Keratinocyte (primary cell): ENCODE measurements around the gene DCAF6. TPM values are rescaled to one million over a fixed set of nuclear protein-coding genes. Genes with fewer than 3 reads are reported as not detected.

ENCODE experiments used
- DNase-seq: peaks from one replicate; pipeline ENCODE4 v3.0.0-alpha.2; 2011; ENCODE audit warnings: low read depth, missing footprints, low spot score
- FAIRE-seq: peaks from 2 replicates; lab custom pipeline; 2011; peaks lifted over from hg19 to GRCh38; lab: Jason Lieb, UNC
- H2AFZ ChIP-seq: 2 replicates; pipeline ENCODE4 v1.6.0; 2012; ENCODE audit warnings: low read length, control low read depth, inconsistent platforms; ENCODE audit not compliant: control insufficient read depth
- H3K27ac ChIP-seq: 2 replicates; pipeline ENCODE4 v1.5.1; 2011; ENCODE audit warnings: low read length; ENCODE audit not compliant: control insufficient read depth, insufficient read depth
- H3K27me3 ChIP-seq: 3 replicates; pipeline ENCODE4 v1.6.0; 2011; ENCODE audit warnings: low read length; ENCODE audit not compliant: control insufficient read depth, insufficient read depth; ENCODE audit errors: extremely low read depth
- H3K36me3 ChIP-seq, 2 experiments: 2 replicates in 1 of 2; 3 replicates in 1 of 2; pipeline ENCODE4 v1.5.1; 2011; ENCODE audit warnings: low read length in 2 of 2, mild to moderate bottlenecking in 1 of 2; ENCODE audit not compliant: control insufficient read depth in 2 of 2, insufficient read depth in 2 of 2; ENCODE audit errors: extremely low read depth in 1 of 2
- H3K4me1 ChIP-seq: 3 replicates; pipeline ENCODE4 v1.5.1; 2011; ENCODE audit warnings: low read length; ENCODE audit not compliant: control insufficient read depth, insufficient read depth; ENCODE audit errors: extremely low read depth
- H3K4me2 ChIP-seq: 3 replicates; pipeline ENCODE4 v1.6.0; 2011; ENCODE audit warnings: low read depth, low read length; ENCODE audit not compliant: control insufficient read depth, insufficient read depth; ENCODE audit errors: extremely low read depth
- H3K4me3 ChIP-seq, 3 experiments: fragments of 200-600 bp in 1 of 3; sonication (generic) in 1 of 3; 2 replicates in 2 of 3; 3 replicates in 1 of 3; pipeline ENCODE4 v1.5.1; 2011 to 2016; ENCODE audit warnings: low read length in 3 of 3, mild to moderate bottlenecking in 3 of 3, control low read depth in 2 of 3, inconsistent platforms in 1 of 3, low read depth in 1 of 3, mixed read lengths in 1 of 3, mixed run types in 1 of 3, moderate library complexity in 1 of 3; ENCODE audit not compliant: control insufficient read depth in 2 of 3, insufficient read depth in 2 of 3; ENCODE audit errors: extremely low read depth in 1 of 3
- H3K79me2 ChIP-seq: 2 replicates; pipeline ENCODE4 v1.6.0; 2012; ENCODE audit warnings: low read length; ENCODE audit not compliant: control insufficient read depth, insufficient read depth
- H3K9ac ChIP-seq: 3 replicates; pipeline ENCODE4 v1.6.0; 2011; ENCODE audit warnings: low read length; ENCODE audit not compliant: control insufficient read depth, insufficient read depth; ENCODE audit errors: extremely low read depth
- H3K9me1 ChIP-seq: 3 replicates; pipeline ENCODE4 v1.6.0; 2011; ENCODE audit warnings: low read length; ENCODE audit not compliant: control insufficient read depth, insufficient read depth; ENCODE audit errors: extremely low read depth
- H3K9me3 ChIP-seq: 2 replicates; pipeline ENCODE4 v1.5.1; 2012; ENCODE audit warnings: low read depth, low read length; ENCODE audit not compliant: control insufficient read depth
- H4K20me1 ChIP-seq: 3 replicates; pipeline ENCODE4 v1.6.0; 2011; ENCODE audit warnings: low read length; ENCODE audit not compliant: control insufficient read depth, insufficient read depth; ENCODE audit errors: extremely low read depth
- CTCF ChIP-seq, 3 experiments: IDR thresholded peaks in 1 of 3; conservative IDR thresholded peaks in 1 of 3; optimal IDR thresholded peaks in 1 of 3; 2 replicates in 2 of 3; 3 replicates in 1 of 3; pipeline versions ENCODE3 to v1.5.1; 2011; ENCODE audit warnings: low read length in 3 of 3, mild to moderate bottlenecking in 3 of 3, moderate library complexity in 2 of 3, control low read depth in 1 of 3, inconsistent platforms in 1 of 3; ENCODE audit not compliant: insufficient read depth in 2 of 3; ENCODE audit errors: extremely low read depth in 1 of 3
- EZH2 ChIP-seq: IDR thresholded peaks from one replicate; pipeline ENCODE4 v1.6.1; 2012; ENCODE audit warnings: inconsistent platforms, mild to moderate bottlenecking, low read length, moderate library complexity
- dilution Hi-C: fragments of 300-500 bp; cut with MboI; formaldehyde crosslinking; loops from one replicate; pipeline ENCODE4 v1.7.0; 2020; ENCODE audit warnings: low sequenced_read_pairs; ENCODE audit not compliant: extremely low pct_ligation_motif_present
- polyA plus RNA-seq, 5 experiments: library from polyadenylated mRNA; depleted of rRNA in 3 of 5; stranded (reverse) in 3 of 5; stranded (forward) in 1 of 5; unstranded in 1 of 5; fragments of >200 nt; gene quantifications; 1 replicate in 1 of 5; 2 replicates in 3 of 5; 3 replicates in 1 of 5; pipeline versions ENCODE4 v1.2.1 to v1.2.3, GENCODE V29; 2011 to 2012; ENCODE audit warnings: missing spikeins in 2 of 5, low read depth in 1 of 5, low replicate concordance in 1 of 5

Gene DCAF6
- polyA plus RNA-seq, 1 donor (not counting 4 experiments of a cell fraction or from before 2014, with no cell fraction given) = 109 TPM

DNA sequence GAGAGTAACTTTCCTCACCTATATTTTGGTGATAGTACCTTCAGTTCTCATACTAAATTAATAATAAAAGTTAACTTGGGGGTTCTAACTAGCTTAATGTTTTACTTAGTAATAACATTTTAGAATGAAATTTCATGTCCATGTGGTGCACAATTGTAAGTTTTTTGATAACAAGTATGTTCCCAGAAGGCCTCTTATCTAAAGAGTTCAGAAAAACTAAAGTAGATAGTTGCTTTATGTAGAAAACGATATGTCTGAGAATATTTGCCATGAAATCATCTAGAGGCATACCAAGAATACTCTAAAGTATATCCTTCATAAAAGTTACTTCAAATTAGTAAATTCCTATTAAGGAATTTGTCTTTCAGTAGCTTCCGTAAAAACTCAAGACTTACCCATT lies 12.4 kb upstream of the DCAF6 start:
- no peaks in the 10 kb centered on the region for H3K9me1 ChIP-seq
- H3K9me3 ChIP-seq = no peaks in the 10 kb centered on the region
- H3K4me1 ChIP-seq = peaks cover 11% of the 10 kb centered on the region
- peaks cover 3% of the 10 kb centered on the region for H3K79me2 ChIP-seq
- DNase-seq = no peak
- dilution Hi-C loops = no loop called here
- H2AFZ ChIP-seq = no peak overlapping the region
- no peaks in the 10 kb centered on the region for H4K20me1 ChIP-seq
- H3K36me3 ChIP-seq = no peaks in the 10 kb centered on the region
- H3K9ac ChIP-seq = no peak overlapping the region
- FAIRE-seq = no peak
- no peak overlapping the region for H3K4me3 ChIP-seq
- no peak overlapping the region for H3K4me2 ChIP-seq
- H3K27ac ChIP-seq = no peak overlapping the region
- H3K27me3 ChIP-seq = no peaks in the 10 kb centered on the region
- TF ChIP-seq EZH2 (no peak), CTCF (optimal IDR thresholded peaks at IDR 0.05 in 1 of 3, IDR thresholded peaks at IDR 0.05 in 1 of 3, conservative IDR thresholded peaks at IDR 0.05 in 1 of 3; ENCODE audit: extremely low read depth in 1 of 3, insufficient read depth in 2 of 3, low read length in 3 of 3) (no peak)

- peaks cover 3% of the 10 kb centered on the region for H3K79me2 ChIP-seq
- H2AFZ ChIP-seq = no peak overlapping the region
- no peak overlapping the region for H3K4me2 ChIP-seq
- H3K36me3 ChIP-seq = no peaks in the 10 kb centered on the region
- no peak for TF ChIP-seq EZH2
- no peak for TF ChIP-seq CTCF (optimal IDR thresholded peaks at IDR 0.05 in 1 of 3, IDR thresholded peaks at IDR 0.05 in 1 of 3, conservative IDR thresholded peaks at IDR 0.05 in 1 of 3; ENCODE audit: extremely low read depth in 1 of 3, insufficient read depth in 2 of 3, low read length in 3 of 3)
- no peaks in the 10 kb centered on the region for H3K9me3 ChIP-seq
- H3K4me1 ChIP-seq = peaks cover 11% of the 10 kb centered on the region
- H3K27me3 ChIP-seq = no peaks in the 10 kb centered on the region
- FAIRE-seq (no peak), DNase-seq (no peak)
- H3K9me1 ChIP-seq = no peaks in the 10 kb centered on the region
- H3K4me3 ChIP-seq = no peak overlapping the region
- no peak overlapping the region for H3K27ac ChIP-seq
- H3K9ac ChIP-seq = no peak overlapping the region
- dilution Hi-C loops = no loop called here
- no peaks in the 10 kb centered on the region for H4K20me1 ChIP-seq
These were observed 11.8 kb upstream of the DCAF6 start for GRCh38 chr1:167924543-167925231.
